ENCODE measurements around the gene EZH1.
"Not testable (repeated sequence)": the region's sequence is repeated elsewhere in the genome, so short reads cannot be mapped to it uniquely, and the experiment has no call there.

The EZH1 gene

DNA sequence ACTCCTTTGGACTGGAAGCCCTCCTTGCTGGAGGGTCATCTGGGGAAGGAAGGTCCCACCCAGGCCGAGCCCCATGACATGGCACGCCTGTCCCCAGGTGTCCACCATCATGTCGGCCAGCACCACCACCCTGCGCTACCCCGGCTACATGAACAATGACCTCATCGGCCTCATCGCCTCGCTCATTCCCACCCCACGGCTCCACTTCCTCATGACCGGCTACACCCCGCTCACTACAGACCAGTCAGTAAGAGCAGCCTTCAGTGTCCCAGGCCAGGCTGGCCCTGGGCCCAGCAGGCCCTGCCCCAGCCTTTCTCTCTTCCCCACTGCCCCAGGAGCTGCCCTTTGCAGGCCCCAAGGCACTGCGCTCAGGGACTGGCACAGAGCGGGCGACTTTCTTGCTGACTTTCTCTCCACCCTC lies 79.2 kb downstream of the EZH1 start:
- DNase-seq = no peak

- no peak for DNase-seq
Observed at GRCh38 chr17:42660692-42661345, 84.0 kb downstream of the EZH1 start.

- DNase-seq = not testable (repeated sequence)
Observed at GRCh38 chr17:42659932-42660274, 84.9 kb downstream of the EZH1 start.

- peak; percentile 86 for DNase-seq
Observed at GRCh38 chr17:42659079-42659931, 85.5 kb downstream of the EZH1 start, which contains the start of gene TUBG2. TSS of gene TUBG2 (plus strand) at chr17:42659284. CDS start at chr17:42659504, 220 bp downstream.

DNA sequence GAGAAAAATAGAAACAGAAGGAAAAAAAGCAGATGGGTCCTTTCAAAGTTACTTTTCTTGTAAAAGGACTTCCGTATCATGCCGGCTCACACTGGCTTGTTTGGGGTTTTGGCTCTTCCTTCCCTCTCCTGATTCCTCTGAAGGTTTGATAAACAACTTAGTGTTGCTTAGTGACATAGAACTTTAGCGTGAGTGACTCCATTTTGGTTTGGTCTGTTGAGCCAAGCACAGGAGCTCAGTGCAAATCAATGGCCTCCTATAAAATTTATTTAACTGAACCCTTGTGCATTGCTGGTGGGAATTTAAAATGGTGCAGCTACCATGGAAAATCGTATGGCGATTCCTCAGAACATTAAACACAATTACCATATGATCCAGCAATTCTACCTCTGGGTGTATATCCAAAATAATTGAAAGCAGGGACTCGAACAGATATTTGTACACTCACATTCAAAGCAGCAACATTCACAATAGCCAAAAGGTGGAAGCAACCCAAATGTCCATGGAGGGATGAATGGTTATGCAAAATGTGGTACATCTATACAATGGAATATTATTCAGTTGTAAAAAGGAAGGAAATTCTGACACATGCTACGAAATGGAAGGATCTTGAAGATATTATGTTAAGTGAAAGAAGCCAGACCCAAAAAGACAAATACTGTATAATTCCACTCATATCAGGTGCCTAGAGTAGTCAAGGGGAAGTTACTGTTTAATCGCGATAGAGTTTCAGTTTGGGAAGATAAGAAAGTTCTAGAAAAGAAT lies 86.8 kb downstream of the EZH1 start:
- DNase-seq = no peak

DNA sequence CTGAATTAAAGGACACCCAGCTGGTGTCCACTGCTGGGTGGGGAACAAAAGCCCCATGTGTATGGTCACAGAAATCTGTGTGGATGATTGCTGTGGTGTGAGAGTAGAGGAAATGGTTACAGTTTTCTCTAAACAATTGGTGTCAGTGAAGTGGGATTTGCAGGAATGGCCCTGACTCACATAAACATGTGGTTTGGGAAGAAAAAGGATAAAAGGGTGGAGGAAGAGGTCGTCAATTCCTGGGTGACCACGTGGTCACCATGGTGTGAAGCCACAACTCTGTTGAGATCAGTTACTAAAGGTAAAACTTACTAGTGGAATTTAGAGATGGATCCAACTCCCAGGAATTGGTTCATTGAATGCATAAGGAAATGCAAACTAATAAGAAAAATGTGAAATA lies 89.3 kb downstream of the EZH1 start:
- no peak for DNase-seq

DNA sequence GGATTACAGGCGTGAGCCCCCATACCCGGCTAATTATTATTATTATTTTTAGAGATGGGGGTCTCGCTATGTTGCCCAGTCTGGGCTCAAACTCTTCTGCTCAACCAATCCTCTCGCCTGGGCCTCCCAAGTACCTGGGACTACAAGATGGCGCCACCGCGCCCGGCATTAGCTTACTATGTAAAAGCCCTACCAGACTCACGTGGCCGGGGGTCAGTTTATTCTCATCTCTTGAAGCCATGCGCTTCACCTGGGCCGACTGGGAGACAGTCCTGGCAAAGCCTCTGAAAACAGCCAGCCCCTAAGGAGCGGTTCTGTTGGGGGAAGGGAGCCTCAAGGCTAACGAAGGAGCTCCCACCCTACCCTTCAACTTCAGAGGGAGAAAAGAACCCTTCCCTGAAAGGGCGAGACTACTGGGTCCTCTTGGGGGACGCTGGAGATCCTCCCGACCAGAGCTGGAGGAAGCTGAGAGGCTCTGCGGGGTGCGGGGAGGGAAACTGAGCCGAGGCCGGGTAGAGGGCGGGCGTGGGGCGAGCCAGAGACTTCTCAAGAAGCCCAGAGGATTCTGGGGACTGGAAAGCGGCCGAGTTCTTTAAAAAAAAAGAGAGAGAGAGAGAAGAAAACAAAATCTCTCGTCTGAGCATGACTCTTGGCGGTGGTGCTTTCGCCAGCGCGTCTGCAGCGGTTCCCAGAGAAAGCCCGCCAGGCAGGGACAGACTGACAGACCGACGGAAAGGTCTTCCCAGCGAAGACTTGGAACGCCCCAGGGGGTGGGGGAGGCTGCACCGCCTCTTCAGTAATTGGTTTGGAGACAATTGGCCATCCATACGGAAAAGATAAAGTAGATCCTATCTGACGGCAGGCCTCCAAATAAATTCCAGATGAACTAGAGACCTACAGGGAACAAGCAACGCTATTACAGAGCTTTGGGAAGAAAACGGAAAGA lies 91.4 kb downstream of the EZH1 start:
- peak; percentile 38 for DNase-seq

GRCh38 chr17:42651392-42651791 lies 93.4 kb downstream of the EZH1 start:
- DNase-seq = no peak

All from hematopoietic multipotent progenitor cell treated with erythropoietin and hydrocortisone succinate and interleukin-3 and kit ligand, for 6 days (in vitro differentiated cells).